Right ventricle myocardium superior (tissue), 1 donor: Measurements from ENCODE around the gene ATP11B. TPM values are rescaled to one million over a fixed set of nuclear protein-coding genes. Genes with fewer than 3 reads are reported as not detected.

Source experiments
- ATAC-seq: fragments of 200-7000 bp; cut with Tn5 transposase; one replicate; pipeline ENCODE4 v1.9.1; 2020; ENCODE audit warnings: mild to moderate bottlenecking; ENCODE audit not compliant: poor library complexity
- DNase-seq: peaks from one replicate; pipeline ENCODE4 v3.0.0-alpha.2; 2020
- intact Hi-C: fragments of 100-400 bp; cut with DNase I; formaldehyde crosslinking; loops from one replicate; pipeline ENCODE4 v1.11.2; 2022
- long read RNA-seq: library from polyadenylated mRNA; unstranded; transcript quantifications from one replicate; pipeline ENCODE4 v2.0.0, GENCODE V29; 2021
- total RNA-seq: library from RNA; stranded (reverse); fragmentation: NEBNext Ultra II Directional; extraction: Animal tissue kit (Norgen Biotek cat#: 25700); gene quantifications from one replicate; pipeline ENCODE4 v1.2.1, GENCODE V29; 2021
- donor health status: DM: no; HTN: yes; CAD: no; lungs with severe emphysema.

ATP11B gene
- total RNA-seq = 31.5 TPM
- long read RNA-seq, full-length matches to known transcripts = 6 of 13 reads
- long read RNA-seq, partial matches to known transcripts = 4 of 13 reads
- long read RNA-seq, other reads (novel, unspliced or antisense) = 3 of 13 reads

DNA sequence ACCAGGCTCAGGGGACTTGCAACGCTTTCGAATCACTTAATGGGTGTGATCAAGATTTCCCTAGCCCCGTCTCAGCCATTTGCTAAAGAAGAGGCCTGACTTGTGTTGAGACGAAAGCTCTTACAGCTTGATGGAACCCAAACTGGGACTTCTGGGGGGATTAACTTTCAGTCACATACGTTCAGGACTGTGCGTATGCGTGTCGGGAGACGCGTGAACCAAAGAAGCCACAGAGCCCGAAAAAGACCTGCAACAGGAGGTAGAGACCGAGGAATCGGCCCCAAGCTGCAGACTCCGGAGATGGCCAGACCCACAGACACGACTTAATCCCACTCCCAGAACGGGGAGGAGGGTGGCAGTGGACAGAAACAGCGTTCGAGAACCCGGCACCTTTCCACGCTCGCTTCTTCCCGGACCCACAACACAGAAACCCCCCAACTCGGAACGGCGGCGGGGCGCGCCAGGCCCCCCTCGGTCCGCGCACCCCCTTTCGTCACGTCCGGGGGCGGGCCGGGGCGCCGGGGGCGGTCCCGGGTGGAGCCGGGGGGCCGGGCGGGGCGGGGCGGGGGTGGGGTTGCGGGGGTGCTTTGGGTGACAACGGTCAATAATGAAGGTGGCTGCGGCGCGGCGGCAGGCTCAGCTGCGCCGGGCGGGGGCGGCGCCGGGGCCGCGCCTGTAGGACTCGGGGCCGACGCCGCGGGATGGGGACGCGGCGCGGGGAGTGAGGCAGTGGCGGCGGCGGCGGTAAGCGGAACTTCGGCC is at the start of gene ATP11B:
ATP11B (plus strand) TSS at position 604 of the 762 bp plus-strand sequence. CDS start 256 bp downstream, outside the sequence.
- ATAC-seq (peak; percentile 93), DNase-seq (peak; percentile 87)
- intact Hi-C loops = no loop called here

DNA sequence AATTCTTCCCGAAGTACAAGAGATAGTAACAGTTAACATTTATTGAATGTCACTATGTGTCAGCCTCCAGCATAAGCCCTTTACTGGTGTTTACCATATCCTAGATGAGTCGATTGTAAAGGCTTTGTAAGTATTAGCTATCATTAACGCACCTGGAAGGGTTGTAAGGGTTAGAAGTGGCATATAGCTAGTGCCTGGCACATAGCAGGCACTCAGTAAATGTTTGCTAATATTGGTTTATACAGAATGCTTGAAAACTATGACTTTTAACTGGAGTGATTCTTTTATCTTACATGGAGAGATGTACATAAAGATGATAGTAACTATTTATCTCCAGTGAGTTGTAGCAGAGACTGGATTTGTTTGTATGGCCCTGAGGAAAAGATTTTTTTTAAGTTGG is 46.3 kb upstream of the ATP11B start:
- DNase-seq = no peak
- intact Hi-C loops = no loop called here
- ATAC-seq = no peak

DNA sequence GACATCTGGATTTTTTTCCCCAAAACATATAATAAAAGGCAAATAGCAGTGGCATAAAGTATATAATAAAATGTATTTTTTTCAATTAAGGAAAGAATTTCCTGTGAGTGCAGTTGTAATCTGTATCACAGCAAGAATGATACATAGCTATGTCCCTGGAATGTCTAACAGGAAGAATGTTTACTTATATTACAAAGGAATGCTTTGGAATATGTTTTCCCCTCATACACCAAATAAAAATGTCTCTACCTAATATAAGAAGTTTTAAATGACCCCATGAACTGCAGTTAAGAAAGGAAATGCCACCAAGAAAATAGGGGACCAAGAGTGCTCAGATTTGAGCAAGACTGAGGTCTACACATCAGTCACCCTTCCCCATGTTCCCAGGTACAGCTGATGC is 38.0 kb upstream of the ATP11B start:
- intact Hi-C loops = no loop called here
- no peak for DNase-seq
- ATAC-seq = no peak

DNA sequence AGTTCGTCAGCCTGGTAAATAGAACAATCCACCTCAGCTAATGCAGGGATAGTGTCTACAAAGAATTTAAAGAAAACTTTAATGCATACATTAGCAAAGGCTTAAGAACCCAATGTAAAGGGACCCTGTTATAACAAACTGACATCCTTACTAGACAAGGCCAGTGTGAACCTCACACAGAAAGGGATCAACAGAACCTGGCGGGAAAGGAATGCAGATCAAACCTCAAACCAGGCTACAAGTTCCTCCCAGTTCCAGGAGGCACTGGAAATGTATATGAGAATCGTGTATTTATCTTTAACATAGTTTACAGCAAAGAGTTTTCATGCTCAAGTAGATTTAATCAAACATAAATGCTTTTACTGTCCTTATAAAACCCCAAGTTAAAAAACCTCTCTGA is 37.6 kb upstream of the ATP11B start:
- intact Hi-C loops = no loop called here
- ATAC-seq (no peak), DNase-seq (no peak)

DNA sequence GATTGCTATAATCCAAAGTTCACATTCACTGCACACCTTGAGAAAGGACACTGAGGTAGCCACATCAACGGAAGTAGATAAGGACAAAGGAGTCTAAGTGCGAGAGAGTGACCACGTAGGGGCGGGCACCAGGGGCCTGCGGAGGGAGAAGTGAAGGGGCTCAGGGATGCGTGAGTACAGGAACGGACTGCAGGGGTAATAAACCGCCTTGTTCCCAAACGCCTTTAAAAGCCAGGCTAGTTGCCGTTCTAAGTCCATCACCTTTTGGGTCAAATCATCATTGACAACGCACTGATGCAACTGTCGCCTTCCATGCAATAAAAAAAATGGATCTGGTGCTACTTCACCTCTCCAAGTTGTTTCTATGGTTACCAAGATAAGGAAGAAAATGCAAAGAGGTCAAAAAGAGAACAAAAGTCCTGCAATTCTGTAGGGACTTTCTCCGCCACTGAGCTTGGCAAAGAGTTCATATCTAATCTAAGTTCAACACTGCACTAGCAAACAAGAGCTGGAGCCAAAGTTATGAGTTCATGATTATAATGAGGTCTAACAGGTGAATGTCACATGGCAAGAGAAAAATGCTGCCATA is 32.6 kb upstream of the ATP11B start:
- DNase-seq = no peak
- no peak for ATAC-seq
- intact Hi-C loops = no loop called here

DNA sequence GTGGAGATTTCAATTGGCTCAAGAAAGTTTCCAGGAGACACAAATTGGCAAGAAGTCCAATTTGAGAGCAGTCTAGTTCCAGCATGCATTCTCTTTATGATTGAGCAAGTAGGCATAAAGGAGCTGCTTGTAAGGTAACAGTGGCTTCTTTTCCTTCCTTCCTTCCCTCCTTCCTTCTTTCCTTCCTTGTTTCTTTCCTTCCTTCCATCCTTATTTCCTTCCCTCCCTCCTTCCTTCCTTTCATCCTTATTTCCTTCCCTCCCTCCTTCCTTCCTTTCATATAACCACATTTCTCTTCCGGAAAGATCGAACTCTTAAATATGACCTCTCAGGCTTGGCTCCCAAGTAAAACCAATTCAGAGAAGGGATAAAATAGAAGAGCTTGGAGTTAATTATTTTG is 29.4 kb upstream of the ATP11B start:
- intact Hi-C loops = no loop called here
- ATAC-seq (no peak), DNase-seq (no peak)

DNA sequence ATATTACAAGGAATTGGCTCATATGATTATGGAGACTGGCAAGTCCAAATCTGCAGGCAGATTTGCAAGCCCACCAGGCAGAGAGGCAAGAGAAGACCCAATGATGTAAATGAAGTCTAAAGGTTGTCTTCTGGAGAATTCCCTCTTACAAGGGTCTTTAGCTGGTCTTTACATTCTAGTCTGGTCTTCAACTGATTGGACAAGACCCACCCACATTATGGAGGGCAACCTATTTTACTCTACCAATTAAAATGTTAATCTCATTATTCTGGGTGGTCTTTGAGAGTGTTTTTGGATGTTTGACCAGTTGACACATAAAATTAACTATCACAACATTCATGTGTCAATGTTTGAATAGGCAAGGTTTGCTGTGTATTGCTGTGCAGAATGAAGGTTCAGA is 28.0 kb upstream of the ATP11B start:
- DNase-seq (no peak), ATAC-seq (no peak)
- intact Hi-C loops = no loop called here

DNA sequence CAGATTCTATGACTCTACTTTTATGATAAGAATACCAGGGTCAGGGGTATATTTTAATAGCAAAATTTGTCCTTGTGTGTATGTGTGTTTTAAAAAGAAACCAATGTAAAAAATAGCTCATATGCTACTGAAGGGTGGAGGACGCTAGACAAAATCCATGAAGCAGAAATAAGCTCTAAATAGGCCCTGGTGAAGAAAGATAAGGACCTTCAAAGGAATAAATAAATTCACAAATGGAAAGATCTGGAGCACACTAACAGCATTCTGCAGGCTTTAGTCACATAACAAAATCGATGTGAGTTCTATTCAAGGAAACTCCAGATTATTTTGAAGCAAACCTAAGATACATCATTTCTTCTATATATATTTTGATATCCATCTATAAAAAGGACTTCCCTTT is 27.2 kb upstream of the ATP11B start:
- intact Hi-C loops = no loop called here
- ATAC-seq = no peak
- DNase-seq = no peak

DNA sequence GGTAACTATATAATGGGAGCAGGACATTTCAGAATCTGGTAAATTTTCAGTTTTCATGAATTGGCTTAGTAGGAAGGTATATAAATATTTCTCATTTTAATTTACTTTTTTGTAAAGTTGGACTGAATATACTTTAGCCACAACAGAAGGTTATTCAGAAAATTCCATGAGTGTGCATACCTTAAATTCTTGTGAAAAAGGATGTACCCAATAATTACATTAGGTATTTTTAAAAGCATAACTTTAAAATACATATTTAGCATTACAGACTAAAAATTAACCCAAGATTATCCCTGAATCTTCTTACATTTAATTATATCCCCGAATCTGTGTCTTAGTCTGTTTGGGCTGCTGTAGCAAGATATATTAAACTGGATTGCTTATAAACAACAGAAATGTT is 24.9 kb upstream of the ATP11B start:
- ATAC-seq (no peak), DNase-seq (no peak)
- intact Hi-C loops = no loop called here

DNA sequence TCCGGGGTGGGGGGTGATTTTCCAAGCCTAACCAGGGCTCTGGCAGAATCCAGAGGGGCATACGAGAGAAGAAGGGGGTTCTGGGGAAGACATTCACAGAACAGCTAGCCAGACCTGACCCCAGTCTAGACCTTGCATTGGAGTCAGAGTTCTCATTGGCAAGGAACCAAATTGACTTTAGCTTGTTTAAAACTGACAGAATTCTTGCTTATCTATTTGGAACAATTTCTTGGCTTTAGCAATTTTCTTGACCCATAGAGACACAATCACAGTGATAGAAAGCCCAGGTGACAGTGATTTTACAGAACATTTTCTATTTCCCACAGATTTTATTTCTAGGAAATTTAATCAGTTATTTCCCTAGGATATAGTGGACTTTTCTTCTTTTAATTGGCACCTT is 23.6 kb upstream of the ATP11B start:
- intact Hi-C loops = no loop called here
- DNase-seq (no peak), ATAC-seq (no peak)

DNA sequence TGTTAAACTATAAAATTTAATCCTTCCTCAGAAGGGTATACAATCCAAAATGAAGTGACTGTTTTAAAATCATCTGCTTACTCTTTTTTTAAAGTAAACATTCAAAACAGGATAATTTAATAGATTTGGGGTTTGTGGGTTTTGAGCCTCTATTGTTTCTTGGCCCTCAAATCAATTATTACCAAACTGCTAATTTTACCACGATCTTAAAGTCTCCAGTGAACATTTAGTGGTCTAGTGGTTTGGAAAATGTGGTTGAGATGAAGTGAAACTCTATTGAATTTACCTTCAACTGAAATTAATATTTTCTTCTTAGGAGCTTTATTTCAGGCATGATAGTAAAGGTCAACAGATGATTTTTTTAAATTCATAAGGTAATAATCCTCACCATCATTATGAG is 11.2 kb upstream of the ATP11B start:
- intact Hi-C loops = no loop called here
- DNase-seq (no peak), ATAC-seq (no peak)

DNA sequence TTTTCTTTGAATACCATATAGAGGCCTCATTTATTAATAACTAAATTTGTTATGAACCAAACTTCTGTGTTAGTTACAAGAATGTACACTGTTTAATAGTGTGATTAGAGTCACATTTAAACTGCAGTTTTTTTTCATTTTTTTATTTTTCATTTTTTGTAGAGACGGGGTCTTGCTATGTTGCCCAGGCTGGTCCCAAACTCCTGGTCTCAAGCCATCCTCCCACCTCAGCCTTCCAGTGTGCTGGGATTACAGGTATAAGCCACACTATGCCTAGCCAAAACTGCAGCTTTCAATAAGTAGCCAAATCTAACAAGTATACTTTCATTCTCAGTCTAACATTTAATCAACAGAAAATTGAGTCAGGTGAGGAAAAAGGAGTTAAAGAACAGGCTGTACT is 10.2 kb upstream of the ATP11B start:
- no peak for ATAC-seq
- intact Hi-C loops = no loop called here

DNA sequence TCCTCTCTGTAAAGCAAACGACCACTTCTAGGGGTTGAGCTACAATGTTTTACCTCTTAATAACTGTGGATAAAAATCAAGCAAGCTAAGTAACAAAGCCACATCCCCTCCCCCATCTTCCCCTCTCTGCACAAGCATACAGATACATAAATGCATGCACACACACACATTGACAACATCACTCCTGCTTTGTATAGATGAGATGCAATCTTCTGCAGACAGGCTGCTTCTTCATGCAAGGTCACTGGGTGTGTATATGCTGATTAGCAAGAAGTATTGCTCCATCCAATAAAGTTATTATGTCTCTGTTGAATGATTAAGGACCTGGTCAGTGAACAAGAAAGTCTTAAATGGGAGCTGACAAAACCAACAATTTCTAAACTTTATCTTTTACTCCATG is 8.8 kb upstream of the ATP11B start:
- ATAC-seq = no peak
- DNase-seq = no peak
- intact Hi-C loops = no loop called here

More for the DNA sequence above, 10.2 kb upstream of the ATP11B start:
- no peak for DNase-seq

DNA sequence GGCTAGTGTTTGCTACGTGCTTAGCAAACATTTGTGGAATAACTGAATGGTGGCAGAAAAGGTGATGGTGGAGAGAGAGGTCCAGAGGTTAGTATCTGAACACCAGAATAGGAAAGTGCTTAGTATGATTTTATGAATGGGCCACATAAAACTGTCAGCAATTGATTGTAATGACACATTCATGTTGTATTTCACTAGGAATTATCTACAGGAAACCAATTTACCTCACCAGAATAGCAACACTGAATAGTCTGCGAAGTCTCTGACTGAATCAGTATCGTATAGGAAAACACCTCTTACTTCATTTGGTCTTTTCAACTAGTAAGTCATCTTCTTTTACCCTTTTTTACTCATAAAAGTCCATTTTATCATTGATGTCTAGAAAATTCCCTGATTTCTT is 8.2 kb upstream of the ATP11B start:
- DNase-seq = no peak
- intact Hi-C loops = no loop called here
- ATAC-seq = no peak

DNA sequence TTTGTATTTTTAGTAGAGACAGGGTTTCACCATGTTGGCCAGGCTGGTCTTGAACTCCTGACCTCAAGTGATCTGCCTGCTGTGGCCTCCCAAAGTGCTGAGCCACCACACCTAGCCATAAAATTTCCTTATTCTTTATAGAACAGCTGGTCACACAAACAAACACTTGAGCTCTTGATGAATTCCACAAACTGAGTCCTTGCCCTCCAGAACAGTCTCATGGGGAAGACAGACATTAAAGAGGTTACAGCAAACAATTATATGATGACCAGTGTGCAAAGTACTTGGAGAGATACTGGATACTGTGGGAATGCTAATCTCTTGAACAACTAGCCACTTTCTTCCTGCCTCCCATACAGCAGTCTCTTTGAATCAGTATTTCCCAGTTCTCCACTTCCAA is 7.5 kb upstream of the ATP11B start:
- no peak for DNase-seq
- intact Hi-C loops = no loop called here
- ATAC-seq = no peak

DNA sequence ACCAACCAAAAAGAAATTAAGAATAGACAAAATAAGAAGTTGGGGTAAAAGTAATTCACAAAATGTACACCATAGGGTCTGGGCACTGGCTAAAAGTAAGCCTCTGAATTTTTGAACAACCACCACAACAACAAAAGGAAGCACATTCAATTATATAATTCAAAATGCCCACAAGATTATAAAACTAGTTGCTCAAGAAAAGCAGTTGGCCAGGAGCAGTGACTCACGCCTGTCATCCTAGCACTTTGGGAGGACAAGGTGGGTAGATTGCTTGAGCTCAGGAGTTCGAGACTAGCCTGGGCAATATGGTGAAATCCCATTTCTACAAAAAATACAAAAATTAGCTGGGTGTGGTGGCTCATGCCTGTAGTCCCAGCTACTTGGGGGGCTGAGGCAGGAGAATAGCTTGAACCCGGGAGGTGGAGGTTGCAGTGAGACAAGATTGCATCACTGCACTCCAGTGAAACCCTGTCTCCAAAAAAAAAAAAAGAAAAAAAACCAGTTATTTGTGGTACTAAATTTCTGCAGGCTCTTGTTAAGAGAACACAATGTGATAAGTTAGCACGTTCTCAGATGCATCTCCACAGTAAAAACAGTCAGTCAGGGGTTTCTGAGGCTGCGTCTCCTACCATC is 6.6 kb upstream of the ATP11B start:
- ATAC-seq (no peak), DNase-seq (no peak)
- intact Hi-C loops = no loop called here

DNA sequence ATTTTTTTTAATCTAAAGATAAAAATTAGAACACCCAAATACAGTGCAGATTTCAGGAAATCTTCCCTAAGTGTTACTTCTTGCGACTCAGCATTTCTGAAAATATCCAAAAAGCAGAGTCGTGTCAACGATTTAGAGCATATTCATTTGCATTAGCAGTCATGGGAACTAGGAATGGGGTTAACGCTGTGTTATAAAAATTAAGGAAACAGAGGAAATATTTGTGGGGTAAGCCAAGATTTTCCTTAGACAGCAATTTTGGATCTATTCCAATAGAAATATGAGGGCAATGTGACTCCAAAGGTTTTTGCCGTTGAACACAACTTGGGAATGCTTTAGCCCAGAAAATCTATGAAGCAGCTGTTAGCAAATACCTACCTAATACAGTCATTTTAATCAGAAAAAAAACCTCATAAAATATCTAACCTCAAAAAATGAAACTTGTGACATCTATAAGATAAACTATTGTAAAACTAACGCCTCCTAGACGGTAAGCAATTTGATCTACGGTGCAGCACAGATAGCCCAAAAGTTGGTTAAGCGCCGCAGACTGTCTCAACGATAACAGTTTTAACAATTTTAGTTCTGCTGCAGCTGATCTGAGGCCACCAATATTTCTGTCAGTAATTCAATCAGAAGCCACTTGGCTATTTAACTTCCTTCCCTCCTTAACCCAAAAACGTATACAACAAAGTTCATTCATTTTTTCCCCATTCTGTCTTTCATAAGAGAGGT is 5.8 kb upstream of the ATP11B start:
- ATAC-seq (no peak), DNase-seq (no peak)
- intact Hi-C loops = no loop called here

DNA sequence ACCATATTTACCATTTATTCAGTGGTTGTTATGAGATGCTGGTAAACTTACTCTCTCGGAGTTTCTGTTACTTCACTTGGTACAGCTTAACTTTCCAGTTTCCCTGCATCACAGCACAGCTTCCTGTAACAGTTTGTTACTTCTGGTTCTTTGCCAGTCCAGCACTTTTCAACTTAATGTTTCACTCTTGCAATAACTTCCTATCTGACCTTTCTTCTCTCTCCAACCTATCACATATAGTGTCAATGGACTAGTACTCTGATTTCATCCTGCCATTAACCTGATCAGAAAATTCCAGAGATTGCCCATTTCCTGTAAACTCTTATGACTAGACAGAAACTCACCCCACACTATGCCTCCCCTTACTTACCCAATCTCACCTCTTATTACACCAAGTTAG is 3.9 kb upstream of the ATP11B start:
- no peak for DNase-seq
- no peak for ATAC-seq
- intact Hi-C loops = no loop called here

DNA sequence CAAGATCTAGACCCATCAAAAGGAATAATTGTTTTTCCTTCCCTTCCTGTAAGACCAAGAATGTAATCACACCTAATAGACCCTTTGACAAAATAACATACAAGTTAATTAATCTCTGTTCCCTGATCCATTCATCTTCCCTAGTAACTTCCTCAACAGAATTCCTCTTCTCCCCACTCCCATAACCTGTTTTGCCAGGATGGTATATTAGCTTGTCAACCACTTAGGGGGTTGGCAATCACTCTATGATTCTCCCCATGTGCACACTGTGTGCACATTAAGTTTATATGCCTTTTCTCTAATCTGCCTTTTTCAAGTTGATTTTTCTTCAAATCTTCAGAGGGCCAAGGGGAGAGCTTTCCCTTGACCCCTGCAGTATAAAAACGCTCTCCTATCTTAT is 2.7 kb upstream of the ATP11B start:
- intact Hi-C loops = no loop called here
- DNase-seq (no peak), ATAC-seq (no peak)
